Mononuclear cell (primary cell): ENCODE measurements around the gene CDH13. TPM values are rescaled to one million over a fixed set of nuclear protein-coding genes. Genes with fewer than 3 reads are reported as not detected.

Experiments
- H3K27me3 ChIP-seq: 2 replicates; pipeline ENCODE4 v1.6.0; 2011; ENCODE audit warnings: low read length, control low read depth; ENCODE audit not compliant: insufficient read depth
- H3K4me1 ChIP-seq: 2 replicates; pipeline ENCODE4 v1.5.1; 2011; ENCODE audit warnings: mild to moderate bottlenecking, low read length, control low read depth; ENCODE audit not compliant: insufficient read depth
- H3K4me3 ChIP-seq: 2 replicates; pipeline ENCODE4 v1.5.1; 2011; ENCODE audit warnings: mild to moderate bottlenecking, low read length, moderate library complexity
- H3K9me3 ChIP-seq: 2 replicates; pipeline ENCODE4 v1.5.1; 2011; ENCODE audit warnings: low read depth, mild to moderate bottlenecking, control low read depth, low read length
- total RNA-seq: library from RNA; depleted of rRNA; stranded (reverse); fragments of >200 nt; gene quantifications from one replicate; pipeline ENCODE4 v1.2.3, GENCODE V29; 2012

Gene CDH13
- total RNA-seq, 1 donor, result 0.10 TPM

- no peaks in the 10 kb centered on the region for H3K9me3 ChIP-seq
- no peaks in the 10 kb centered on the region for H3K27me3 ChIP-seq
- no peak overlapping the region for H3K4me3 ChIP-seq
- no peaks in the 10 kb centered on the region for H3K4me1 ChIP-seq
Observed at GRCh38 chr16:83029467-83029866, 402.7 kb downstream of the CDH13 start.

- H3K9me3 ChIP-seq, result no peaks in the 10 kb centered on the region
- H3K27me3 ChIP-seq, result no peaks in the 10 kb centered on the region
- H3K4me1 ChIP-seq, result no peaks in the 10 kb centered on the region
- no peak overlapping the region for H3K4me3 ChIP-seq
Observed at GRCh38 chr16:83031524-83031923, 404.8 kb downstream of the CDH13 start.

GRCh38 chr16:83037102-83037501 is 410.3 kb downstream of the CDH13 start:
- Histone ChIP-seq H3K9me3 (no peaks in the 10 kb centered on the region), H3K4me3 (no peak overlapping the region), H3K4me1 (no peaks in the 10 kb centered on the region), H3K27me3 (no peaks in the 10 kb centered on the region)

GRCh38 chr16:83037884-83038283 is 411.1 kb downstream of the CDH13 start:
- Histone ChIP-seq H3K4me1 (no peaks in the 10 kb centered on the region), H3K4me3 (no peak overlapping the region), H3K27me3 (no peaks in the 10 kb centered on the region), H3K9me3 (no peaks in the 10 kb centered on the region)

GRCh38 chr16:83040174-83040573 is 413.4 kb downstream of the CDH13 start:
- Histone ChIP-seq H3K4me1 (no peaks in the 10 kb centered on the region), H3K27me3 (no peaks in the 10 kb centered on the region), H3K9me3 (no peaks in the 10 kb centered on the region), H3K4me3 (no peak overlapping the region)

- no peaks in the 10 kb centered on the region for H3K4me1 ChIP-seq
- H3K4me3 ChIP-seq, result no peak overlapping the region
- H3K27me3 ChIP-seq, result no peaks in the 10 kb centered on the region
- no peaks in the 10 kb centered on the region for H3K9me3 ChIP-seq
Observed at GRCh38 chr16:83044589-83044988, 417.8 kb downstream of the CDH13 start.

GRCh38 chr16:83045790-83046189 is 419.0 kb downstream of the CDH13 start:
- Histone ChIP-seq H3K27me3 (no peaks in the 10 kb centered on the region), H3K4me1 (no peaks in the 10 kb centered on the region), H3K9me3 (no peaks in the 10 kb centered on the region), H3K4me3 (no peak overlapping the region)

GRCh38 chr16:83046664-83047063 is 419.9 kb downstream of the CDH13 start:
- H3K9me3 ChIP-seq, result no peaks in the 10 kb centered on the region
- no peaks in the 10 kb centered on the region for H3K4me1 ChIP-seq
- no peaks in the 10 kb centered on the region for H3K27me3 ChIP-seq
- no peak overlapping the region for H3K4me3 ChIP-seq

- Histone ChIP-seq H3K4me1 (no peaks in the 10 kb centered on the region), H3K4me3 (no peak overlapping the region), H3K27me3 (no peaks in the 10 kb centered on the region), H3K9me3 (no peaks in the 10 kb centered on the region)
Observed at GRCh38 chr16:83051451-83051850, 424.7 kb downstream of the CDH13 start.

GRCh38 chr16:83054283-83054682 is 427.5 kb downstream of the CDH13 start:
- Histone ChIP-seq H3K9me3 (no peaks in the 10 kb centered on the region), H3K4me3 (no peak overlapping the region), H3K4me1 (no peaks in the 10 kb centered on the region), H3K27me3 (no peaks in the 10 kb centered on the region)

GRCh38 chr16:83058376-83058775 is 431.6 kb downstream of the CDH13 start:
- Histone ChIP-seq H3K4me3 (no peak overlapping the region), H3K9me3 (no peaks in the 10 kb centered on the region), H3K27me3 (no peaks in the 10 kb centered on the region), H3K4me1 (no peaks in the 10 kb centered on the region)

- H3K4me3 ChIP-seq, result no peak overlapping the region
- no peaks in the 10 kb centered on the region for H3K9me3 ChIP-seq
- no peaks in the 10 kb centered on the region for H3K4me1 ChIP-seq
- H3K27me3 ChIP-seq, result no peaks in the 10 kb centered on the region
Observed at GRCh38 chr16:83059237-83059636, 432.5 kb downstream of the CDH13 start.

- Histone ChIP-seq H3K4me3 (no peak overlapping the region), H3K27me3 (no peaks in the 10 kb centered on the region), H3K9me3 (no peaks in the 10 kb centered on the region), H3K4me1 (no peaks in the 10 kb centered on the region)
Observed at GRCh38 chr16:83066011-83066410, 439.2 kb downstream of the CDH13 start.

- H3K9me3 ChIP-seq, result no peaks in the 10 kb centered on the region
- no peaks in the 10 kb centered on the region for H3K27me3 ChIP-seq
- no peak overlapping the region for H3K4me3 ChIP-seq
- no peaks in the 10 kb centered on the region for H3K4me1 ChIP-seq
Observed at GRCh38 chr16:83066881-83067280, 440.1 kb downstream of the CDH13 start.

- H3K27me3 ChIP-seq, result no peaks in the 10 kb centered on the region
- no peak overlapping the region for H3K4me3 ChIP-seq
- no peaks in the 10 kb centered on the region for H3K9me3 ChIP-seq
- no peaks in the 10 kb centered on the region for H3K4me1 ChIP-seq
Observed at GRCh38 chr16:83068686-83069085, 441.9 kb downstream of the CDH13 start.

- Histone ChIP-seq H3K4me1 (no peaks in the 10 kb centered on the region), H3K9me3 (no peaks in the 10 kb centered on the region)
Observed at GRCh38 chr16:83070416-83071209, 443.8 kb downstream of the CDH13 start.

More at GRCh38 chr16:83070416-83071209, 443.8 kb downstream of the CDH13 start:
- H3K27me3 ChIP-seq, result no peaks in the 10 kb centered on the region
- no peak overlapping the region for H3K4me3 ChIP-seq
